Measurements from ENCODE around the gene ANXA1. TPM values are rescaled to one million over a fixed set of nuclear protein-coding genes. Genes with fewer than 3 reads are reported as not detected.
A peak's percentile ranks its signal among the peaks of the same experiment; 100 is the strongest.

The ANXA1 gene
- total and polyA plus RNA-seq, 10 of the 15 experiments (the other 5 are each of a cell fraction or from before 2014, with no cell fraction given), result 6.6 to 30.1 (median 12.6) TPM

GRCh38 chr9:73146111-73146815 lies 5.4 kb upstream of the ANXA1 start (continued):
- TF ChIP-seq, protein P1, sequence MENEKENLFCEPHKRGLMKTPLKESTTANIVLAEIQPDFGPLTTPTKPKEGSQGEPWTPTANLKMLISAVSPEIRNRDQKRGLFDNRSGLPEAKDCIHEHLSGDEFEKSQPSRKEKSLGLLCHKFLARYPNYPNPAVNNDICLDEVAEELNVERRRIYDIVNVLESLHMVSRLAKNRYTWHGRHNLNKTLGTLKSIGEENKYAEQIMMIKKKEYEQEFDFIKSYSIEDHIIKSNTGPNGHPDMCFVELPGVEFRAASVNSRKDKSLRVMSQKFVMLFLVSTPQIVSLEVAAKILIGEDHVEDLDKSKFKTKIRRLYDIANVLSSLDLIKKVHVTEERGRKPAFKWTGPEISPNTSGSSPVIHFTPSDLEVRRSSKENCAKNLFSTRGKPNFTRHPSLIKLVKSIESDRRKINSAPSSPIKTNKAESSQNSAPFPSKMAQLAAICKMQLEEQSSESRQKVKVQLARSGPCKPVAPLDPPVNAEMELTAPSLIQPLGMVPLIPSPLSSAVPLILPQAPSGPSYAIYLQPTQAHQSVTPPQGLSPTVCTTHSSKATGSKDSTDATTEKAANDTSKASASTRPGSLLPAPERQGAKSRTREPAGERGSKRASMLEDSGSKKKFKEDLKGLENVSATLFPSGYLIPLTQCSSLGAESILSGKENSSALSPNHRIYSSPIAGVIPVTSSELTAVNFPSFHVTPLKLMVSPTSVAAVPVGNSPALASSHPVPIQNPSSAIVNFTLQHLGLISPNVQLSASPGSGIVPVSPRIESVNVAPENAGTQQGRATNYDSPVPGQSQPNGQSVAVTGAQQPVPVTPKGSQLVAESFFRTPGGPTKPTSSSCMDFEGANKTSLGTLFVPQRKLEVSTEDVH (IDR thresholded peaks at IDR 0.05; ENCODE audit: low read depth, partially characterized antibody), result no peak
- TF ChIP-seq EZH2 (IDR thresholded peaks at IDR 0.05; ENCODE audit: borderline replicate concordance, control insufficient read depth, low read depth, low read length) (no peak), MTA3 (IDR thresholded peaks at IDR 0.05; ENCODE audit: borderline replicate concordance, low read length) (no peak), USF2 (IDR thresholded peaks at IDR 0.05; ENCODE audit: borderline replicate concordance, low read depth, low read length) (no peak)

DNA sequence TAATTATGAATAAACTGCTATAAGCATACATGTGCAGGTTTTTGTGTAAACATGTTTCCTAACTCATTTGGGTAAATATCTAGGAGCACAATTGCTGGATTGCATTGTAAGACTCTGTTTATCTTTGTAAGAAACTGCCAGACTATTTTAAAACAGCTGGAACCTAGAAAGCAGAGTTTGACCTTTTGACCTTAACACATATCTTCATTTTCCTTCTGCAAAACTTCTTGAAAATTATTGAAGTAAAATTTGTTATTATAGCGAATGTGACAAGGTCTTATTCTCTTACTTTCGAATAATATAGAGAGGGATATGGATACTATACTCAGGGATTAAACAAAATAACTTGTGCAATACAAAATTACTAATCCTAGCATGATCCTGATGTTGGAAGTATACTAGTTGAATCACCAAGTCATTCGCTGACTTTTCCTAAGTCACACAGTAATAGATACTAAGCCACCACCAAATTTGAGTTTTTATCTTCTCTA lies 3.2 kb upstream of the ANXA1 start:
- Histone ChIP-seq H3K27ac (ENCODE audit: control insufficient read depth, insufficient read depth) (no peak overlapping the region), H2AFZ (ENCODE audit: control insufficient read depth, low read depth, low read length) (no peak overlapping the region), H3K4me2 (ENCODE audit: control insufficient read depth, insufficient read depth) (no peak overlapping the region), H3K4me1 (ENCODE audit: control insufficient read depth, insufficient read depth, low read length) (peaks cover 10% of the 10 kb centered on the region), H3K4me3 (no peak overlapping the region), H4K20me1 (ENCODE audit: control insufficient read depth, insufficient read depth) (no peaks in the 10 kb centered on the region), H3K27me3 (replicated peaks in 1 of 2; ENCODE audit: control insufficient read depth in 2 of 2, insufficient read depth in 2 of 2, low read length in 1 of 2) (no peaks in the 10 kb centered on the region), H3K9ac (ENCODE audit: control insufficient read depth, insufficient read depth, low read length) (no peak overlapping the region), H3K9me3 (replicated peaks; ENCODE audit: control insufficient read depth, insufficient read depth, low read length) (no peaks in the 10 kb centered on the region), H3K36me3 (ENCODE audit: control insufficient read depth in 2 of 2, insufficient read depth in 2 of 2, low read length in 1 of 2) (no peaks in the 10 kb centered on the region), H3K79me2 (ENCODE audit: control insufficient read depth, insufficient read depth, low read length) (no peaks in the 10 kb centered on the region)
- no peak for TF ChIP-seq KAT2A (conservative IDR thresholded peaks at IDR 0.05; ENCODE audit: control insufficient read depth, low read depth, low read length)
- TF ChIP-seq NR2F1 (conservative IDR thresholded peaks at IDR 0.05), result peak; percentile 53; the same call in 1 of the 2 replicates
- ChIA-PET RAD21 (ENCODE audit: unreplicated experiment) (interaction anchor here (1.6 kb wide), 1 partner anchor 16 kb away, joined by 5 read pairs; no protein-coding TSS in a partner anchor), CTCF (interaction anchor here (1.2 kb wide), 1 partner anchor 15 kb away, joined by 5 read pairs; no protein-coding TSS in a partner anchor), POLR2A (interaction anchor here (0.5 kb wide), 1 partner anchor 948 kb away, joined by 6 read pairs; no protein-coding TSS in a partner anchor), SMC1A (ENCODE audit: uncharacterized antibody, unreplicated experiment) (interaction anchor here (0.8 to 2.4 kb wide), 5 partner anchors 11 to 41 kb away, joined by 3 to 17 read pairs (median 3); no protein-coding TSS in a partner anchor)
- DNase-seq (ENCODE audit: low read depth, low spot score) (no peak), ATAC-seq (no peak), FAIRE-seq (no peak)
- WGBS (ENCODE audit: insufficient coverage, insufficient replicate concordance, low lambda C conversion rate, missing lambda C conversion rate), result 71% methylated on average over 3 of the region's 3 CpGs
- no TSS peak for BruUV-seq (replicated peaks)
- in situ Hi-C loops (cut with MboI) (no loop called here), intact Hi-C loops (cut with micrococcal nuclease; ENCODE audit: unreplicated experiment) (no loop called here)

Measured in GM12878 (cell line).